CD4-positive, alpha-beta T cell (primary cell): ENCODE measurements around the gene HTRA1. TPM values are rescaled to one million over a fixed set of nuclear protein-coding genes. Genes with fewer than 3 reads are reported as not detected.

Experiments used
- ATAC-seq: fragments of 200-7000 bp; cut with Tn5 transposase; one replicate; pipeline ENCODE4 v1.10.0; 2022; ENCODE audit warnings: mild to moderate bottlenecking; ENCODE audit not compliant: poor library complexity
- CTCF ChIA-PET: fragments of 350-600 bp; sonication (Branson Sonifier 250); formaldehyde crosslinking; loops from one replicate; lab custom pipeline; 2021; ENCODE audit warnings: antibody characterized with exemption, inconsistent platforms; lab: Charles Lee
- POLR2A ChIA-PET: fragments of 350-600 bp; sonication (Branson Sonifier 250); formaldehyde crosslinking; loops from one replicate; lab custom pipeline; 2021; ENCODE audit warnings: antibody characterized with exemption, inconsistent platforms; lab: Charles Lee
- DNase-seq, 14 experiments: peaks; one replicate each; pipeline ENCODE4 v3.0.0-alpha.2; 2013 to 2020; ENCODE audit warnings: mixed read lengths in 2 of 14
- H3K27ac ChIP-seq, 2 donors: one replicate each; pipeline versions ENCODE4 v1.5.1 to v1.7.0; 2013; ENCODE audit warnings: low read length in 2 of 2, low read depth in 1 of 2, mild to moderate bottlenecking in 1 of 2
- H3K27me3 ChIP-seq, 2 experiments: 1 replicate in 1 of 2; 2 replicates in 1 of 2; pipeline versions ENCODE4 v1.6.1 to v1.7.0; 2013; ENCODE audit warnings: low read length in 2 of 2, control low read depth in 1 of 2, mild to moderate bottlenecking in 1 of 2, moderate library complexity in 1 of 2; ENCODE audit not compliant: insufficient read depth in 2 of 2, control insufficient read depth in 1 of 2
- H3K36me3 ChIP-seq: one replicate; pipeline ENCODE4 v1.6.1; 2013; ENCODE audit warnings: low read length, control low read depth; ENCODE audit not compliant: insufficient read depth
- H3K4me1 ChIP-seq: one replicate; pipeline ENCODE4 v1.6.1; 2013; ENCODE audit warnings: low read length, control low read depth; ENCODE audit not compliant: insufficient read depth
- H3K4me3 ChIP-seq: one replicate; pipeline ENCODE4 v1.5.1; 2013; ENCODE audit warnings: mild to moderate bottlenecking, low read length, moderate library complexity
- H3K9me3 ChIP-seq, 2 experiments: 1 replicate in 1 of 2; 2 replicates in 1 of 2; pipeline versions ENCODE4 v1.6.1 to v1.7.0; 2013; ENCODE audit warnings: low read length in 2 of 2, mild to moderate bottlenecking in 2 of 2, control low read depth in 1 of 2, moderate library complexity in 1 of 2; ENCODE audit not compliant: control insufficient read depth in 1 of 2, insufficient read depth in 1 of 2
- H3K27ac Mint-ChIP-seq: one replicate; pipeline ENCODE4 v1.8.0; 2020; ENCODE audit warnings: mixed read lengths
- H3K27me3 Mint-ChIP-seq: one replicate; pipeline ENCODE4 v1.8.0; 2021; ENCODE audit warnings: mixed read lengths
- H3K36me3 Mint-ChIP-seq: one replicate; pipeline ENCODE4 v1.8.0; 2021; ENCODE audit warnings: low read depth, mixed read lengths
- H3K4me1 Mint-ChIP-seq: one replicate; pipeline ENCODE4 v1.8.0; 2021; ENCODE audit warnings: low read depth, mixed read lengths
- H3K4me3 Mint-ChIP-seq: one replicate; pipeline ENCODE4 v1.8.0; 2020; ENCODE audit warnings: mild to moderate bottlenecking, mixed read lengths
- H3K9me3 Mint-ChIP-seq: one replicate; pipeline ENCODE4 v1.8.0; 2020; ENCODE audit warnings: mixed read lengths
- CTCF ChIP-seq: fragments of 200-600 bp; IDR thresholded peaks from one replicate; pipeline ENCODE4 v1.8.0; 2022; ENCODE audit warnings: antibody characterized with exemption, mild to moderate bottlenecking
- intact Hi-C, 2 experiments: fragments of 100-400 bp; cut with DNase I in 1 of 2; cut with micrococcal nuclease in 1 of 2; formaldehyde crosslinking; loops; one replicate each; pipeline versions ENCODE4 v1.15.1 to v1.9.0; 2023 to 2025; cut with DNase I, micrococcal nuclease
- total RNA-seq, 174 experiments: library from RNA in 2 of 174; stranded (reverse) in 2 of 174; gene quantifications; one replicate each; pipeline ENCODE4 v1.2.3 and lab custom pipeline; 2021 to 2026

The HTRA1 gene
- total RNA-seq, 2 experiments from 2014 or later = not detected

GRCh38 chr10:122427280-122427679 is 34.1 kb upstream of the HTRA1 start:
- Histone ChIP-seq H3K27me3 (no peaks in the 10 kb centered on the region), H3K36me3 (peaks cover 31% of the 10 kb centered on the region), H3K27ac (no peak overlapping the region), H3K4me3 (no peak overlapping the region), H3K9me3 (no peaks in the 10 kb centered on the region), H3K4me1 (peaks cover 2% of the 10 kb centered on the region)
- Mint-ChIP-seq H3K27me3 (no peaks in the 10 kb centered on the region), H3K27ac (peak overlapping the region; percentile 70), H3K36me3 (peaks cover 70% of the 10 kb centered on the region), H3K4me3 (no peak overlapping the region), H3K4me1 (peaks cover 39% of the 10 kb centered on the region), H3K9me3 (no peaks in the 10 kb centered on the region)
- DNase-seq (no peak), ATAC-seq (no peak)
- intact Hi-C loops = no loop called here
- TF ChIP-seq CTCF = no peak
- POLR2A ChIA-PET = interaction anchor here (1.0 kb wide), 1 partner anchor 19 kb away, joined by 3 read pairs; no protein-coding TSS in a partner anchor
- CTCF ChIA-PET = no interaction called here

- peak; percentile 49 for ATAC-seq
Observed at GRCh38 chr10:122435212-122435827, 26.0 kb upstream of the HTRA1 start.

GRCh38 chr10:122441961-122442360 is 19.4 kb upstream of the HTRA1 start:
- Mint-ChIP-seq H3K4me1 (no peaks in the 10 kb centered on the region), H3K27ac (no peak overlapping the region), H3K9me3 (peaks cover 6% of the 10 kb centered on the region), H3K4me3 (no peak overlapping the region), H3K36me3 (peaks cover 18% of the 10 kb centered on the region), H3K27me3 (peaks cover under 1% of the 10 kb centered on the region)
- H3K36me3 ChIP-seq = no peaks in the 10 kb centered on the region
- POLR2A ChIA-PET = no interaction called here
- CTCF ChIA-PET = no interaction called here
- H3K4me3 ChIP-seq = no peak overlapping the region
- intact Hi-C loops = no loop called here
- no peak for TF ChIP-seq CTCF
- DNase-seq (no peak), ATAC-seq (no peak)
- H3K9me3 ChIP-seq = no peaks in the 10 kb centered on the region
- H3K27ac ChIP-seq = no peak overlapping the region
- H3K27me3 ChIP-seq = no peaks in the 10 kb centered on the region
- H3K4me1 ChIP-seq = no peaks in the 10 kb centered on the region

More at GRCh38 chr10:122435212-122435827, 26.0 kb upstream of the HTRA1 start:
- POLR2A ChIA-PET = interaction anchor here (0.9 to 3.2 kb wide), 2 partner anchors 15 to 61 kb away, joined by 5 to 16 read pairs; partner anchors contain the start of gene PLEKHA1
- peaks cover 5% of the 10 kb centered on the region for H3K9me3 Mint-ChIP-seq
- no peak overlapping the region for H3K4me3 Mint-ChIP-seq
- Histone ChIP-seq H3K27me3 (no peaks in the 10 kb centered on the region), H3K9me3 (no peaks in the 10 kb centered on the region), H3K36me3 (peaks cover 9% of the 10 kb centered on the region), H3K4me1 (no peaks in the 10 kb centered on the region), H3K4me3 (no peak overlapping the region), H3K27ac (no peak overlapping the region)
- peak in 3 of 14 experiments; percentile 71 to 77 (median 73) for DNase-seq
- peaks cover 46% of the 10 kb centered on the region for H3K36me3 Mint-ChIP-seq
- CTCF ChIA-PET = interaction anchor here (0.8 to 4.0 kb wide), 6 partner anchors 11 to 136 kb away, joined by 3 to 30 read pairs (median 4); no protein-coding TSS in a partner anchor
- intact Hi-C loops = loop anchor here (1.0 to 5.0 kb wide), 4 partner anchors 92 to 137 kb away; no protein-coding TSS in a partner anchor
- peak overlapping the region; percentile 58 for H3K27ac Mint-ChIP-seq
- peak; percentile 81 for TF ChIP-seq CTCF
- H3K27me3 Mint-ChIP-seq = no peaks in the 10 kb centered on the region
- H3K4me1 Mint-ChIP-seq = peaks cover 12% of the 10 kb centered on the region
